CD14-positive monocyte (primary cell): ENCODE results near the gene SYNJ2. TPM values are rescaled to one million over a fixed set of nuclear protein-coding genes. Genes with fewer than 3 reads are reported as not detected.

ENCODE experiments used
- DNase-seq, 3 donors: peaks; one replicate each; pipeline ENCODE4 v3.0.0-alpha.2; 2011 to 2022
- H2AFZ ChIP-seq: 2 replicates; pipeline ENCODE4 v1.6.0; 2012; ENCODE audit warnings: mild to moderate bottlenecking, low read depth, low read length, inconsistent platforms; ENCODE audit not compliant: insufficient read depth, poor library complexity, severe bottlenecking
- H3K27ac ChIP-seq, 2 donors: 1 replicate in 1 of 2; 2 replicates in 1 of 2; pipeline ENCODE4 v1.5.1; 2012 to 2013; ENCODE audit warnings: low read length in 2 of 2, control low read depth in 1 of 2, inconsistent platforms in 1 of 2, low read depth in 1 of 2, mild to moderate bottlenecking in 1 of 2
- H3K27me3 ChIP-seq, 2 donors: one replicate each; pipeline versions ENCODE4 v1.6.0 to v1.6.1; 2011 to 2013; ENCODE audit warnings: low read length in 2 of 2; ENCODE audit not compliant: control insufficient read depth in 2 of 2, insufficient read depth in 2 of 2
- H3K36me3 ChIP-seq, 2 donors: replicated peaks in 1 of 2; 1 replicate in 1 of 2; 2 replicates in 1 of 2; pipeline versions ENCODE4 v1.5.1 to v1.6.1; 2012 to 2013; ENCODE audit warnings: low read length in 2 of 2, control low read depth in 1 of 2, inconsistent platforms in 1 of 2, mild to moderate bottlenecking in 1 of 2; ENCODE audit not compliant: insufficient read depth in 2 of 2, control insufficient read depth in 1 of 2
- H3K4me1 ChIP-seq, 2 donors: 1 replicate in 1 of 2; 2 replicates in 1 of 2; pipeline versions ENCODE4 v1.5.1 to v1.6.1; 2012 to 2013; ENCODE audit warnings: low read length in 2 of 2, control low read depth in 1 of 2, inconsistent platforms in 1 of 2, mild to moderate bottlenecking in 1 of 2, moderate library complexity in 1 of 2; ENCODE audit not compliant: insufficient read depth in 2 of 2, control insufficient read depth in 1 of 2
- H3K4me2 ChIP-seq: replicated peaks from 2 replicates; pipeline ENCODE3; 2012; ENCODE audit warnings: low read length, moderate library complexity, mild to moderate bottlenecking; ENCODE audit not compliant: poor library complexity, severe bottlenecking; ENCODE audit errors: extremely low read depth
- H3K4me3 ChIP-seq, 3 experiments: fragments of 200-600 bp in 1 of 3; sonication (generic) in 1 of 3; replicated peaks in 1 of 3; 1 replicate in 2 of 3; 2 replicates in 1 of 3; pipeline ENCODE4 v1.5.1; 2011 to 2013; ENCODE audit warnings: low read length in 3 of 3, mild to moderate bottlenecking in 3 of 3, control low read depth in 2 of 3, low read depth in 2 of 3, inconsistent platforms in 1 of 3, moderate library complexity in 1 of 3
- H3K79me2 ChIP-seq: 2 replicates; pipeline ENCODE4 v1.6.0; 2012; ENCODE audit warnings: mild to moderate bottlenecking, control low read depth, inconsistent platforms, low read length, moderate library complexity; ENCODE audit not compliant: insufficient read depth
- H3K9ac ChIP-seq: 2 replicates; pipeline ENCODE4 v1.6.0; 2017; ENCODE audit warnings: low read length, mild to moderate bottlenecking; ENCODE audit not compliant: insufficient read depth, poor library complexity, severe bottlenecking
- H3K9me3 ChIP-seq, 2 donors: replicated peaks in 1 of 2; 1 replicate in 1 of 2; 2 replicates in 1 of 2; pipeline versions ENCODE4 v1.5.1 to v1.6.1; 2012 to 2013; ENCODE audit warnings: low read length in 2 of 2, control low read depth in 1 of 2; ENCODE audit not compliant: control insufficient read depth in 1 of 2, insufficient read depth in 1 of 2
- H4K20me1 ChIP-seq: 2 replicates; pipeline ENCODE4 v1.6.0; 2012; ENCODE audit warnings: mild to moderate bottlenecking, low read length, control low read depth, moderate library complexity; ENCODE audit not compliant: insufficient read depth
- H3K27ac Mint-ChIP-seq, 7 donors: one replicate each; pipeline ENCODE4 v1.8.0; 2020; ENCODE audit warnings: mild to moderate bottlenecking in 7 of 7, mixed read lengths in 7 of 7, moderate library complexity in 6 of 7, inconsistent platforms in 2 of 7
- H3K27me3 Mint-ChIP-seq, 3 donors: one replicate each; pipeline ENCODE4 v1.8.0; 2021 to 2022; ENCODE audit warnings: low read depth in 3 of 3, mild to moderate bottlenecking in 3 of 3, mixed read lengths in 3 of 3, moderate library complexity in 3 of 3, inconsistent platforms in 1 of 3
- H3K36me3 Mint-ChIP-seq, 2 donors: one replicate each; pipeline ENCODE4 v1.8.0; 2020; ENCODE audit warnings: mixed read lengths in 2 of 2, inconsistent platforms in 1 of 2, mild to moderate bottlenecking in 1 of 2
- H3K4me1 Mint-ChIP-seq: one replicate; pipeline ENCODE4 v1.8.0; 2020; ENCODE audit warnings: mild to moderate bottlenecking, mixed read lengths
- H3K4me3 Mint-ChIP-seq, 2 donors: one replicate each; pipeline ENCODE4 v1.8.0; 2020; ENCODE audit warnings: mild to moderate bottlenecking in 2 of 2, mixed read lengths in 2 of 2, moderate library complexity in 1 of 2
- H3K9me3 Mint-ChIP-seq, 7 donors: one replicate each; pipeline ENCODE4 v1.8.0; 2020 to 2022; ENCODE audit warnings: mixed read lengths in 7 of 7, mild to moderate bottlenecking in 6 of 7, moderate library complexity in 6 of 7, inconsistent platforms in 2 of 7
- WGBS: methylation state at CpG from one replicate; pipeline ENCODE4 v1.1.5; 2013; ENCODE audit warnings: missing lambda C conversion rate; ENCODE audit not compliant: insufficient coverage; 5-methylcytosine and 5-hydroxymethylcytosine counted together
- intact Hi-C, 2 donors: fragments of 100-400 bp; cut with micrococcal nuclease; formaldehyde crosslinking; loops; one replicate each; pipeline versions ENCODE4 v1.15.0 to v1.15.1; 2023
- polyA plus RNA-seq, 3 donors: library from polyadenylated mRNA; depleted of rRNA in 1 of 3; unstranded in 2 of 3; stranded (reverse) in 1 of 3; fragments of 300-500 nt in 2 of 3; fragments of >200 nt in 1 of 3; fragmentation: Illumina TruSeq in 2 of 3; gene quantifications; 1 replicate in 2 of 3; 2 replicates in 1 of 3; pipeline ENCODE4 v1.2.3, GENCODE V29; 2012 to 2021
- TF ChIP-seq, protein P1 (sequence below): fragments of 200-600 bp; IDR thresholded peaks from one replicate; pipeline ENCODE4 v1.8.0; 2022; ENCODE audit warnings: antibody characterized with exemption, mild to moderate bottlenecking

The SYNJ2 gene
- polyA plus RNA-seq, 3 donors, result 0.82 to 2.0 (median 1.6) TPM

DNA sequence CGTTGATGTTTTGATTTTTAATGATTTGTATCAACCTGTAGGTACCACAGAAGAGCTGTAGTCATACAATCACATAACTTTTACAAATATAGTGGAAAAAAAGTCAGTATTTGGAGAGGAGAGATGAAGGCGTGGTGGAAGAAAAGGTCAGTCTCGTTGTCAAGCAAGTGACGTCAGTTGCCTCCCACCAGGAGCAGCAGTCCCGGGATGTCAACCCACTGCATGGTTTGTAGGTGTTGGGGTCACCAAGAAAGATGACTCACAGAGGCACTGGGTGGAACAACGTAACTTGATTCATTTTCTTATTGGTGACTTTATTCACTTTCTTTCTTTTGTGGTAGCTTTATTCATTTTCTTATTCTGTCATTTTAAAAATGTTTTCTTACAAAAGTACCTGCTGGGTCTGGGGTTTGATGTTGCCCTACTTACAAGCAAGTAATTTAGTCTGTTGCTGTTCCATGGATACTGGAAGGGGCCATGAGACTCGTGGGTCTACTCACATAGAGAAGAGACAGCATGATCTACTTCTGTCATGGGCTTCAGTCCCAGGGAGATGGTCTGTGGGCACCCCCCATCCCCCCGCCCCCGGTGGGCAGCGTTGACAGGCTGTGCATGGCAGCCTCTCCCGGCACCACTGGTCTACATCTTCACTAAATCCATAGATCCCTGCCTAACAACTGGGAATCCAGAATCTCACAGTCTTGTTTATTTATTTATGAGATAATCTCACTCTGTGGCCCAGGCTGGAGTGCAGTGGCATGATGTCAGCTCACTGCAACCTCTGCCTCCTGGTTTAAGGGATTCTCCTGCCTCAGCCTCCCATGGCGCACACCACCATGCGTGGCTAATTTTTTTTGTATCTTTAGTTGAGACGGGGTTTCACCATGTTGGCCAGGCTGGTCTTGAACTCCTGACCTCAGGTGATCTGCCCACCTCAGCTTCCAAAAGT is 36.4 kb upstream of the SYNJ2 start:
- no peak for DNase-seq
- H3K9me3 ChIP-seq, result no peaks in the 10 kb centered on the region
- 84% methylated on average over 6 of the region's 14 CpGs for WGBS
- no peaks in the 10 kb centered on the region for H3K79me2 ChIP-seq
- TF ChIP-seq, protein P1, sequence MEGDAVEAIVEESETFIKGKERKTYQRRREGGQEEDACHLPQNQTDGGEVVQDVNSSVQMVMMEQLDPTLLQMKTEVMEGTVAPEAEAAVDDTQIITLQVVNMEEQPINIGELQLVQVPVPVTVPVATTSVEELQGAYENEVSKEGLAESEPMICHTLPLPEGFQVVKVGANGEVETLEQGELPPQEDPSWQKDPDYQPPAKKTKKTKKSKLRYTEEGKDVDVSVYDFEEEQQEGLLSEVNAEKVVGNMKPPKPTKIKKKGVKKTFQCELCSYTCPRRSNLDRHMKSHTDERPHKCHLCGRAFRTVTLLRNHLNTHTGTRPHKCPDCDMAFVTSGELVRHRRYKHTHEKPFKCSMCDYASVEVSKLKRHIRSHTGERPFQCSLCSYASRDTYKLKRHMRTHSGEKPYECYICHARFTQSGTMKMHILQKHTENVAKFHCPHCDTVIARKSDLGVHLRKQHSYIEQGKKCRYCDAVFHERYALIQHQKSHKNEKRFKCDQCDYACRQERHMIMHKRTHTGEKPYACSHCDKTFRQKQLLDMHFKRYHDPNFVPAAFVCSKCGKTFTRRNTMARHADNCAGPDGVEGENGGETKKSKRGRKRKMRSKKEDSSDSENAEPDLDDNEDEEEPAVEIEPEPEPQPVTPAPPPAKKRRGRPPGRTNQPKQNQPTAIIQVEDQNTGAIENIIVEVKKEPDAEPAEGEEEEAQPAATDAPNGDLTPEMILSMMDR, result no peak
- Mint-ChIP-seq H3K27me3 (peaks cover 0 to 1% (median 0%) of the 10 kb centered on the region in 3 donors), H3K27ac (no peak overlapping the region), H3K9me3 (peaks cover 0 to 5% (median 2%) of the 10 kb centered on the region in 7 donors), H3K36me3 (peaks cover 40 to 48% of the 10 kb centered on the region in 2 donors), H3K4me1 (no peaks in the 10 kb centered on the region), H3K4me3 (no peak overlapping the region)
- no peaks in the 10 kb centered on the region for H4K20me1 ChIP-seq
- no peak overlapping the region for H3K4me2 ChIP-seq
- intact Hi-C loops, result no loop called here
- no peaks in the 10 kb centered on the region for H3K27me3 ChIP-seq
- H3K36me3 ChIP-seq, result peaks cover 14 to 50% of the 10 kb centered on the region in 2 donors
- H3K4me3 ChIP-seq, result no peak overlapping the region
- H3K4me1 ChIP-seq, result no peaks in the 10 kb centered on the region
- no peak overlapping the region for H2AFZ ChIP-seq
- no peak overlapping the region for H3K9ac ChIP-seq
- H3K27ac ChIP-seq, result no peak overlapping the region

DNA sequence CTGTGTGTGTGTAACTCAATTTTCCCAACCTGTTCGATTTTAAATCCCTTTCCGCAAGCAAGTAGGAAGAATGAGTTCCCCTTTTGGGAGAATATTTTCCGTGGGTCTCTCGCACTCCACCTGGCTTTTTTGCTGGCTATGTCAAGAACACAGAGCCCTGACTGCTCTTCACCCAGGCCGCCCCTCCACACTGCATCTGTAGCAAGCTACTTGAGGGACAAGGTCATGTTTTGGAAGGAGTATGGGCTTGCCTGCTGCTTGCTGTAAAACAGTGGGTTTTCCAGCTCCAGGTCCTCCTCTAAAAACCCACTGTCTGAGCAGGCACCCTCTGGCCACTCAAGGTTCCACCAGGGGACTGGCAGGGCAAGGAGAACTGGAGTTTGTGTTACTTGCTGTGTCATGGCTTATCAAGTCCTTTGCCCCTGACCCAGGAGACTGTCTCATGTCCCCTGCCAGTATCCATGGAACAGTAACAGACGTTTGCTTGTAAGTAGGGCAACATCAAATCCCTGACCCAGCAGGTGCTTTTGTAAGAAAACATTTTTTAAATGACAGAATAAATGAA is 35.5 kb upstream of the SYNJ2 start:
- peaks cover 11 to 41% of the 10 kb centered on the region in 2 donors for H3K36me3 ChIP-seq
- no peak overlapping the region for H2AFZ ChIP-seq
- no peak overlapping the region for H3K4me2 ChIP-seq
- WGBS, result 83% methylated on average over 3 of the region's 6 CpGs
- H3K4me3 ChIP-seq, result no peak overlapping the region
- DNase-seq, result no peak
- Mint-ChIP-seq H3K36me3 (peaks cover 33 to 40% of the 10 kb centered on the region in 2 donors), H3K9me3 (peaks cover 0 to 5% (median 2%) of the 10 kb centered on the region in 7 donors), H3K4me1 (no peaks in the 10 kb centered on the region), H3K4me3 (no peak overlapping the region), H3K27ac (no peak overlapping the region), H3K27me3 (peaks cover 0 to 1% (median 0%) of the 10 kb centered on the region in 3 donors)
- H3K27me3 ChIP-seq, result no peaks in the 10 kb centered on the region
- TF ChIP-seq, protein P1, result no peak
- H3K27ac ChIP-seq, result no peak overlapping the region
- no peaks in the 10 kb centered on the region for H3K9me3 ChIP-seq
- no peaks in the 10 kb centered on the region for H4K20me1 ChIP-seq
- no peaks in the 10 kb centered on the region for H3K79me2 ChIP-seq
- intact Hi-C loops, result no loop called here
- H3K9ac ChIP-seq, result no peak overlapping the region
- no peaks in the 10 kb centered on the region for H3K4me1 ChIP-seq
